ENCODE results near the gene KRTAP2-2. TPM values are rescaled to one million over a fixed set of nuclear protein-coding genes. Genes with fewer than 3 reads are reported as not detected.

Gene KRTAP2-2
- total and polyA plus RNA-seq, 10 of the 15 experiments (the other 5 are each of a cell fraction or from before 2014, with no cell fraction given): not detected

GRCh38 chr17:41098481-41098880, 43.5 kb upstream of the KRTAP2-2 start (continued):
- TF ChIP-seq HCFC1 (IDR thresholded peaks at IDR 0.05; ENCODE audit: low read length): no peak
- no peak for TF ChIP-seq MTA3 (IDR thresholded peaks at IDR 0.05; ENCODE audit: borderline replicate concordance, low read length)
- TF ChIP-seq STAT3 (IDR thresholded peaks at IDR 0.05; ENCODE audit: low read depth, low read length): no peak
- no peak for TF ChIP-seq TARDBP (IDR thresholded peaks at IDR 0.05; ENCODE audit: borderline replicate concordance)
- TF ChIP-seq ETV6 (conservative IDR thresholded peaks at IDR 0.05 in 1 of 2, IDR thresholded peaks at IDR 0.05 in 1 of 2; ENCODE audit: borderline replicate concordance in 1 of 2, low read depth in 1 of 2): no peak

GRCh38 chr17:41098042-41098441, 43.0 kb upstream of the KRTAP2-2 start, which contains the start of gene KRTAP4-8:
Gene KRTAP4-8 (minus strand): TSS chr17:41098142. CDS start chr17:41098084, 58 bp downstream.
- Histone ChIP-seq H3K9me3 (replicated peaks; ENCODE audit: control insufficient read depth, insufficient read depth, low read length) (no peaks in the 10 kb centered on the region), H3K4me3 (no peak within 1 kb of the TSS), H4K20me1 (ENCODE audit: control insufficient read depth, insufficient read depth) (no peaks in the 10 kb centered on the region), H3K4me1 (ENCODE audit: control insufficient read depth, insufficient read depth, low read length) (no peaks in the 10 kb centered on the region), H3K4me2 (ENCODE audit: control insufficient read depth, insufficient read depth) (no peak within 1 kb of the TSS), H3K27ac (ENCODE audit: control insufficient read depth, insufficient read depth) (no peak within 1 kb of the TSS), H3K27me3 (replicated peaks in 1 of 2; ENCODE audit: control insufficient read depth in 2 of 2, insufficient read depth in 2 of 2, low read length in 1 of 2) (no peaks in the 10 kb centered on the region; a peak in 2 of 4 replicates), H3K79me2 (ENCODE audit: control insufficient read depth, insufficient read depth, low read length) (no peaks in the 10 kb centered on the region), H3K9ac (ENCODE audit: control insufficient read depth, insufficient read depth, low read length) (no peak within 1 kb of the TSS), H2AFZ (ENCODE audit: control insufficient read depth, low read depth, low read length) (no peak within 1 kb of the TSS), H3K36me3 (ENCODE audit: control insufficient read depth in 2 of 2, insufficient read depth in 2 of 2, low read length in 1 of 2) (no peaks in the 10 kb centered on the region)
- CTCF ChIA-PET: no interaction called here
- ATAC-seq: no peak
- POLR2A ChIA-PET: no interaction called here
- no peak for FAIRE-seq
- TF ChIP-seq, protein P1, sequence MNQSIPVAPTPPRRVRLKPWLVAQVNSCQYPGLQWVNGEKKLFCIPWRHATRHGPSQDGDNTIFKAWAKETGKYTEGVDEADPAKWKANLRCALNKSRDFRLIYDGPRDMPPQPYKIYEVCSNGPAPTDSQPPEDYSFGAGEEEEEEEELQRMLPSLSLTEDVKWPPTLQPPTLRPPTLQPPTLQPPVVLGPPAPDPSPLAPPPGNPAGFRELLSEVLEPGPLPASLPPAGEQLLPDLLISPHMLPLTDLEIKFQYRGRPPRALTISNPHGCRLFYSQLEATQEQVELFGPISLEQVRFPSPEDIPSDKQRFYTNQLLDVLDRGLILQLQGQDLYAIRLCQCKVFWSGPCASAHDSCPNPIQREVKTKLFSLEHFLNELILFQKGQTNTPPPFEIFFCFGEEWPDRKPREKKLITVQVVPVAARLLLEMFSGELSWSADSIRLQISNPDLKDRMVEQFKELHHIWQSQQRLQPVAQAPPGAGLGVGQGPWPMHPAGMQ (IDR thresholded peaks at IDR 0.05; ENCODE audit: borderline replicate concordance): no peak
- TF ChIP-seq, protein P2, sequence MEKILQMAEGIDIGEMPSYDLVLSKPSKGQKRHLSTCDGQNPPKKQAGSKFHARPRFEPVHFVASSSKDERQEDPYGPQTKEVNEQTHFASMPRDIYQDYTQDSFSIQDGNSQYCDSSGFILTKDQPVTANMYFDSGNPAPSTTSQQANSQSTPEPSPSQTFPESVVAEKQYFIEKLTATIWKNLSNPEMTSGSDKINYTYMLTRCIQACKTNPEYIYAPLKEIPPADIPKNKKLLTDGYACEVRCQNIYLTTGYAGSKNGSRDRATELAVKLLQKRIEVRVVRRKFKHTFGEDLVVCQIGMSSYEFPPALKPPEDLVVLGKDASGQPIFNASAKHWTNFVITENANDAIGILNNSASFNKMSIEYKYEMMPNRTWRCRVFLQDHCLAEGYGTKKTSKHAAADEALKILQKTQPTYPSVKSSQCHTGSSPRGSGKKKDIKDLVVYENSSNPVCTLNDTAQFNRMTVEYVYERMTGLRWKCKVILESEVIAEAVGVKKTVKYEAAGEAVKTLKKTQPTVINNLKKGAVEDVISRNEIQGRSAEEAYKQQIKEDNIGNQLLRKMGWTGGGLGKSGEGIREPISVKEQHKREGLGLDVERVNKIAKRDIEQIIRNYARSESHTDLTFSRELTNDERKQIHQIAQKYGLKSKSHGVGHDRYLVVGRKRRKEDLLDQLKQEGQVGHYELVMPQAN (conservative IDR thresholded peaks at IDR 0.05): no peak
- TF ChIP-seq CBX5 (IDR thresholded peaks at IDR 0.05; ENCODE audit: low read depth): no peak
- no peak for TF ChIP-seq POLR2AphosphoS2 (IDR thresholded peaks at IDR 0.05; ENCODE audit: low read depth, low read length)
- no peak for TF ChIP-seq GATAD2B (conservative IDR thresholded peaks at IDR 0.05; ENCODE audit: low read depth)
- TF ChIP-seq BACH1 (IDR thresholded peaks at IDR 0.05; ENCODE audit: borderline replicate concordance): no peak
- TF ChIP-seq, protein P3, sequence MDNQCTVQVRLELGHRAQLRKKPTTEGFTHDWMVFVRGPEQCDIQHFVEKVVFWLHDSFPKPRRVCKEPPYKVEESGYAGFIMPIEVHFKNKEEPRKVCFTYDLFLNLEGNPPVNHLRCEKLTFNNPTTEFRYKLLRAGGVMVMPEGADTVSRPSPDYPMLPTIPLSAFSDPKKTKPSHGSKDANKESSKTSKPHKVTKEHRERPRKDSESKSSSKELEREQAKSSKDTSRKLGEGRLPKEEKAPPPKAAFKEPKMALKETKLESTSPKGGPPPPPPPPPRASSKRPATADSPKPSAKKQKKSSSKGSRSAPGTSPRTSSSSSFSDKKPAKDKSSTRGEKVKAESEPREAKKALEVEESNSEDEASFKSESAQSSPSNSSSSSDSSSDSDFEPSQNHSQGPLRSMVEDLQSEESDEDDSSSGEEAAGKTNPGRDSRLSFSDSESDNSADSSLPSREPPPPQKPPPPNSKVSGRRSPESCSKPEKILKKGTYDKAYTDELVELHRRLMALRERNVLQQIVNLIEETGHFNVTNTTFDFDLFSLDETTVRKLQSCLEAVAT (IDR thresholded peaks at IDR 0.05): no peak
- TF ChIP-seq ZNF24 (IDR thresholded peaks at IDR 0.05): no peak
- WGBS (ENCODE audit: insufficient coverage, insufficient replicate concordance, low lambda C conversion rate, missing lambda C conversion rate): 2% methylated on average over 4 of the region's 4 CpGs
- DNase-seq (ENCODE audit: low read depth, low spot score): no peak
- intact Hi-C loops (cut with micrococcal nuclease; ENCODE audit: unreplicated experiment): no loop called here
- in situ Hi-C loops (cut with MboI): no loop called here
- BruUV-seq (replicated peaks): no TSS peak
- SMC1A ChIA-PET (ENCODE audit: uncharacterized antibody, unreplicated experiment): no interaction called here
- RAD21 ChIA-PET (ENCODE audit: unreplicated experiment): no interaction called here

Measured in GM12878 (cell line).